ENCODE results near the gene RAPGEF5. TPM values are rescaled to one million over a fixed set of nuclear protein-coding genes. Genes with fewer than 3 reads are reported as not detected.
"Not testable (repeated sequence)": the region's sequence is repeated elsewhere in the genome, so short reads cannot be mapped to it uniquely, and the experiment has no call there.

RAPGEF5 gene
- total and polyA plus RNA-seq, 2 donors (not counting 3 experiments of a cell fraction or from before 2014, with no cell fraction given): 10.0 to 43.2 TPM

- BruUV-seq (replicated peaks): no TSS peak
- Histone ChIP-seq H4K20me1 (replicated peaks; ENCODE audit: control insufficient read depth, extremely low read depth, insufficient read depth, low read length) (no peaks in the 10 kb centered on the region), H2AFZ (ENCODE audit: low read depth, low read length) (no peak overlapping the region), H3K79me2 (ENCODE audit: control insufficient read depth, insufficient read depth, low read length) (no peaks in the 10 kb centered on the region), H3K9ac (replicated peaks; ENCODE audit: extremely low read depth, insufficient read depth, low read length) (no peak overlapping the region), H3K9me3 (replicated peaks; ENCODE audit: control insufficient read depth, insufficient read depth, low read length) (no peaks in the 10 kb centered on the region), H3K9me1 (replicated peaks; ENCODE audit: control insufficient read depth, extremely low read depth, insufficient read depth, low read length) (no peaks in the 10 kb centered on the region), H3K27ac (ENCODE audit: insufficient read depth, low read depth, low read length) (no peak overlapping the region), H3K4me3 (replicated peaks in 1 of 3; ENCODE audit: insufficient read depth in 1 of 3, low read depth in 1 of 3, low read length in 3 of 3) (no peak overlapping the region), H3K36me3 (ENCODE audit: control insufficient read depth in 2 of 2, extremely low read depth in 1 of 2, insufficient read depth in 2 of 2, low read length in 2 of 2) (no peaks in the 10 kb centered on the region), H3K27me3 (ENCODE audit: control insufficient read depth in 2 of 2, insufficient read depth in 2 of 2, low read length in 2 of 2) (peaks cover 10 to 13% of the 10 kb centered on the region in 2 experiments), H3K4me2 (ENCODE audit: insufficient read depth, low read length) (no peak overlapping the region), H3K4me1 (ENCODE audit: control insufficient read depth, extremely low read depth, insufficient read depth, low read length) (peaks cover 9% of the 10 kb centered on the region)
- CTCF ChIA-PET: interaction anchor here (1.3 to 2.4 kb wide), 3 partner anchors 10 to 839 kb away, joined by 4 to 10 read pairs (median 5); no protein-coding TSS in a partner anchor
- intact Hi-C loops (cut with micrococcal nuclease) (no loop called here), dilution Hi-C loops (cut with MboI; ENCODE audit: extremely low pct_ligation_motif_present, low sequenced_read_pairs) (no loop called here)
- peak; percentile 20 for DNase-seq (ENCODE audit: low read depth, low spot score)
- POLR2A ChIA-PET: no interaction called here
- FAIRE-seq: no peak
- no peak for TF ChIP-seq POLR2AphosphoS5 (IDR thresholded peaks at IDR 0.05; ENCODE audit: insufficient read depth, low read depth, low read length)
- no peak for TF ChIP-seq FOS (IDR thresholded peaks at IDR 0.05; ENCODE audit: borderline replicate concordance, insufficient read depth, low read length)
- TF ChIP-seq GATA2 (IDR thresholded peaks at IDR 0.05; ENCODE audit: insufficient read depth, insufficient read length, low read depth, low read length): no peak
- TF ChIP-seq JUN (IDR thresholded peaks at IDR 0.05; ENCODE audit: borderline replicate concordance, insufficient read depth, insufficient read length, low read depth): no peak
- TF ChIP-seq MAX (IDR thresholded peaks at IDR 0.05; ENCODE audit: insufficient read depth, insufficient read length): no peak
- no peak for TF ChIP-seq MYC (IDR thresholded peaks at IDR 0.05; ENCODE audit: low read depth, low read length)
- TF ChIP-seq EZH2 (IDR thresholded peaks at IDR 0.05; ENCODE audit: borderline replicate concordance, low read depth, low read length, severe bottlenecking): no peak
- TF ChIP-seq CTCF (IDR thresholded peaks at IDR 0.05; ENCODE audit: extremely low read depth in 1 of 2, insufficient read depth in 1 of 2, low read depth in 1 of 2, low read length in 2 of 2): no peak
- no peak for TF ChIP-seq POLR2A (IDR thresholded peaks at IDR 0.05; ENCODE audit: low read depth, low read length)
These were observed 264.0 kb downstream of the RAPGEF5 start for GRCh38 chr7:22093001-22093400.

- H2AFZ ChIP-seq (ENCODE audit: low read depth, low read length); H3K4me2 ChIP-seq (ENCODE audit: insufficient read depth, low read length); H3K4me3 ChIP-seq (replicated peaks in 1 of 3; ENCODE audit: insufficient read depth in 1 of 3, low read depth in 1 of 3, low read length in 3 of 3); FAIRE-seq; H3K4me1 ChIP-seq (ENCODE audit: control insufficient read depth, extremely low read depth, insufficient read depth, low read length); H3K36me3 ChIP-seq (ENCODE audit: control insufficient read depth in 2 of 2, extremely low read depth in 1 of 2, insufficient read depth in 2 of 2, low read length in 2 of 2); POLR2A ChIA-PET; H3K9me3 ChIP-seq (replicated peaks; ENCODE audit: control insufficient read depth, insufficient read depth, low read length); intact Hi-C loops (cut with micrococcal nuclease); dilution Hi-C loops (cut with MboI; ENCODE audit: extremely low pct_ligation_motif_present, low sequenced_read_pairs); H3K9ac ChIP-seq (replicated peaks; ENCODE audit: extremely low read depth, insufficient read depth, low read length); DNase-seq (ENCODE audit: low read depth, low spot score); H3K27ac ChIP-seq (ENCODE audit: insufficient read depth, low read depth, low read length); H3K79me2 ChIP-seq (ENCODE audit: control insufficient read depth, insufficient read depth, low read length); H3K9me1 ChIP-seq (replicated peaks; ENCODE audit: control insufficient read depth, extremely low read depth, insufficient read depth, low read length); BruUV-seq (replicated peaks); H4K20me1 ChIP-seq (replicated peaks; ENCODE audit: control insufficient read depth, extremely low read depth, insufficient read depth, low read length): not testable (repeated sequence)
- peaks cover 10 to 11% of the 10 kb centered on the region in 2 experiments for H3K27me3 ChIP-seq (ENCODE audit: control insufficient read depth in 2 of 2, insufficient read depth in 2 of 2, low read length in 2 of 2)
- CTCF ChIA-PET: interaction anchor here (2.0 to 2.4 kb wide), 2 partner anchors 8 to 12 kb away, joined by 10 to 16 read pairs; no protein-coding TSS in a partner anchor
These were observed 265.9 kb downstream of the RAPGEF5 start for GRCh38 chr7:22090958-22091525.

Measured in endothelial cell of umbilical vein (primary cell).